NCI-H2227 treated with DMSO at 0.1 percent for 48 hours (cell line): ENCODE data around the gene RGS11.
"Not testable (repeated sequence)": the region's sequence is repeated elsewhere in the genome, so short reads cannot be mapped to it uniquely, and the experiment has no call there.

Experiments used
- DNase-seq: peaks from one replicate; lab custom pipeline; 2025; lab: John Stamatoyannopoulos, UW

RGS11 gene

GRCh38 chr16:280552-280951 lies 4.8 kb upstream of the RGS11 start, which contains the start of gene ARHGDIG:
Gene ARHGDIG, plus strand, starts transcription at chr16:280591. Its CDS starts 90 bp downstream, at chr16:280681.
- DNase-seq, result no peak

DNA sequence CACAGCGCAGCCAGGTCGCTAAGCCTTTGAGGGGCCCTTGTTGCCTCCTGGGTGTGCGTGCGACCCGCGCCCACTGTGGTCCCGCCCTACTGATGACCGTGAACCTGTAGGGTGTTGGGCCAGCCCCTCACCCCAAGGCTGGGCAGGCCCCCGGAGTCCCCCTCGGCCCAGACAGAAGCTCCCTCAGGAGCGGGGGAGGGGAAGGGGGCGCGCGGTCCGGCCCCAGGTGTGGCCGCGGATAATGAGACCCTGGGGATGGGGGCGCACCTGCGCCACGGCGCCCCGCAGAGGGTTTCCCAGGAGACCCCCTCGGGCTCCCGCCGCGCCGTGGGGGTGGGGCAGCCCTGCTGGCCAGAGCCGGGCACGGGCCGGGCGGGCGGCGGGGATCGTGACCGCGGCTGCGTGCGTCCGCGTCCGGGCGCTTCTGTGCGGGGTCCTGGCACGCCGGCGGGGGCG lies 4.3 kb upstream of the RGS11 start:
- DNase-seq, result no peak

DNA sequence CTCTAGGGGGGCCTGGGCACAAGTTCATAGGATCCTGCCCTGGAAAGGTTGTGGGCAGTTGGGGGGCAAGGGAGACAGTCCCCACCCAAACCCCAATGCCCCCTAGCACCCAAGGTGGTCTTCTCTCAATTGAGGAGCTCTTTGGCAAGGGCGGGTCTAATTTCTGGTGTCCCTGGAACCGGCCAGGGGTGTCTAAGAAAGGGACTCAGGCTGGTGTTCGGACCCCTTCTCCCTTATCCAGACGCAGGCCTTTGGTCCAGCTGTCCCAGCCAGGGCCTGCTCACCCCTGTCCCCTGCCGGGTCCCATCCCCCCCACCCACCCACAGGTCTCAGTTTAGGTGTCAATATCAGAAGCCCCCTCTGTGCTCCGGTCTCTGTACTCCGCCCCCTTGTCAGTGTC lies 3.8 kb upstream of the RGS11 start:
- DNase-seq, result no peak

DNA sequence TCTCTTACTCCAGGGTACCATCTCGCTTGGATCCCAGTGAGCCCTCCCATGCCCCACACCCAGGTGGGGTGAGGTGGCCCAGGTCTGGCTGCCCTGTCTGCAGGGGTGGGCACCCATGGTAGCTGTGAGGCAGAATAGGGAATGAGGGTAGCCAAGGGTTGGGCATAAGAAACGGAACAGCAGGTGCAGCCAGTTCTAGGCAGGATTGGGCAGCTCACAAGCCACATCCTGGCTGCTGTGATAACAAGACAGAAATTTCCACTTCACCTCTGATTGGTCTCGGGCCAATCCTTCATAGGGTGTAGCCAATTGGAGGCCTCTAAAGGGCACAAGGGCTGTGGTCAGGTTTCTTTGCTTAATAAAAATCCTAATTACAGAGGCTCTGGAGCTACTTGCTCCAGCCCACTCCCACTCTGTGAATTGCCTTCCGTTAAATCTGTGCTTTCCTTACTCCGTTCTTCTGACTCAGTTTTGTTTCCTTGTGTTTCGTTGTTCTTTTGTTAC lies 3.2 kb upstream of the RGS11 start:
- no peak for DNase-seq

GRCh38 chr16:276426-277077 lies 808 bp upstream of the RGS11 start:
- no peak for DNase-seq

DNA sequence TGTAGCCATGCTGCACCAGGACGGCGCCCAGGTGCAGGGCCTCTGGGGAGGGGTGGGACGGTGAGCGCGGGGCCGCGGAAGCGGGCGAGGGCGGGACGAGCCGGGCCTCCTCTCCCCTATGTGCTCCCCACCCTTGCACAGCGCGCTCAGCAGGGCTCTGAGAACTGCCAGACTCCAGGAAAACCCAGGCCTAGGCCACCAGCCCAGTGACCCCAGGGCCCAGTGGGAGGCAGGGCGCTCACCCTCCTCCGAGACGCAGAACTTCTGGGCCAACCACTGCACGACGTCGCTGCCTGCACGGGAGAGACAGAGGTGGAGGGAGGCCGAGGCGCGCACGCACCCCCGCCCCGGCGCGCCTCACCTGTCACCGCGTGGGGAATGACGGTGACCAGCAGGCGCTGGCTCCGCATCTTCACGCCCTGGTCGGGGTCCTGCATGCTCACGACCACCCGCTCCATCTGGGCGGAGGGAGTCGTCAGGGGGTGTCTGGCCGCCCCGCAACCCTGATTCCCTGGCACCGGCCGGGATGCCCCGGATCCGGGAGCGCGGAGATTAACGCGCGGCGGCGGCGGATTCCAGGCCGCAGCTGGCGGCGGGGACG lies 603 bp downstream of the RGS11 start:
- DNase-seq, result no peak

DNA sequence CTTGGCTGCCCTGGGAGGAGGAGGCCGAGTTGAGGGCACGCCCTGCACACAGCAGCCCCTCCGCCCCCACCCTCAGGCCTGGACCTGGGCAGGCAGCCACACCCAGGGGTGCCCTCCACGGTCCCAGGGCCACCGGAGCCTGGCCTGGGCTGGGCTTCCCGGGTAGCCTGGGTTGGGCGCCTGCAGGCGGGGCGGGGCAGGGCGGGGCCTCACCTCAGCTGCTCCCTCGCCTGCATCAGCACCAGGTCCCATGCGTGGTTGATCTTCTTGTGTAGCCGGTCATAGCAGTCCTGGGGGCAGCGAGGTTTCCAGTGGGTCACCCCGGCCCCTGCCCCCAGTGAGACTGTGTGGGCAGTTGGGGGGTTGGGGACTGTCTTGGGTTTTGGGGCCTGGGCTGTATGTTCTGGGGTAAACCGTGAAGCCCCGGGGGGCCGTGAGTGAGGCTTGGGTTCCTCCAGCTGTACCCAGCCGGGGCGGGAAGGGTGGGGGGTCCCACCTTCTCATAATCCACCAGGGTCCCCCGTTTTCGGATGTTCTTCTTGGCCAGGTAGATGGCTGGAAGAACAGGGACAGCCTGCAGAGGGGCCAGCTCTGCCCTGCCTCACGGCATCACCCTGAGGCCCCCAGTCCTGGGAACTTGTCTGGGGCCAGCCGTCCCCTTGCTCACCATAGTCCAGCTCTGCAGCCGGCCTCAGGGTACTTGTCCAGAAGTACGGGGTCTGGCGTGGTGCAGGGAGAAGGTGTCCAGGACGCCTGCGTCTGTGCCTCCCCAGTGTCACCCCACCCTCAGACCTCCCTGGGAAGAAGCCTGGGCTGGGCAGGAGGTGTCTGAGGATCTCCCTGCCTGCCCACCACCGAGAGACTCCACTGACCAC lies 2.0 kb downstream of the RGS11 start:
- DNase-seq, result no peak

DNA sequence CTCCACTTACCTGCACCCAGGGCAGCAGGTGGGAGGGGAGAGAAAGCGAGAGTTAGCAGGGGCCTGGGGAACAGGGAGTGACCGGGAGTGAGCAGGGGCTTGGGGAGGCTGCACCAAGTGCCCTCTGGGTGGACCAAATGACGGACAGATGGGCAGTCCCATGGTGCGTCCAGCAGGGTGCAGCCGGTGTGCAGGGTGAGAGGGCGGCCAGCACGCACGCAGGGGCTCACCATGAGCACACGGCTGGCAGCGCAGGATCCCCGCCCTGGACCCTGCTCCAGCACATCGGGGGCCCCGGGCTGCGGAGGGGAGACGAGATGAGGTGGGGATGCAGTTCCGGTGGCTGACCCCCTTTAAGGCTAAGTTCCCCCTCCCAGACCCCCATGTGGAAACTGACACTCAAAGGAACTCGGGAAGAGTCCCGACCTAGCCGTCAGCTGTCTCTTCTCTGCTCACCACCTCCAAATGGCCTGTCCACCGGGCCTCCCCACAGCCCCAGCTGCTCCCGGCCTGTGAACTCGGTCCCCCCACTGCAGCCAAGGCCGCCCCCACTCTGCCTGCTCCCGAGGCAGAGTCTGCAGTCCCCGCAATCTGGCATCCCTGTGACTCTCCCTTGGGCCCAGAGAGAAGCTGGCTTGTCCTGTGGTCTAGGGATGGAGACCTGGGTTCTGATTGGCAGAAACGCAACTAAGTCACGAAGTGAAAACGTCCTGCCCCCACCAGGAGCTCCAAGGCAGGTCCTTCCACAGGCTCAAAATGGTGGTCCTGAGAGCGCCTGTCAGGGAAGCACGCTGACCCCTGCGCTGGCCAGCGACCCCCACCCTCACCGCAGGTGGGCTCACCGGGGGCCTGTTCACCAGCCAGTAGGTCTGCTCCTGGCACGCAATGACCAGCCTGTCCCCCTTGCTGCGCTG lies 2.9 kb downstream of the RGS11 start:
- no peak for DNase-seq

DNA sequence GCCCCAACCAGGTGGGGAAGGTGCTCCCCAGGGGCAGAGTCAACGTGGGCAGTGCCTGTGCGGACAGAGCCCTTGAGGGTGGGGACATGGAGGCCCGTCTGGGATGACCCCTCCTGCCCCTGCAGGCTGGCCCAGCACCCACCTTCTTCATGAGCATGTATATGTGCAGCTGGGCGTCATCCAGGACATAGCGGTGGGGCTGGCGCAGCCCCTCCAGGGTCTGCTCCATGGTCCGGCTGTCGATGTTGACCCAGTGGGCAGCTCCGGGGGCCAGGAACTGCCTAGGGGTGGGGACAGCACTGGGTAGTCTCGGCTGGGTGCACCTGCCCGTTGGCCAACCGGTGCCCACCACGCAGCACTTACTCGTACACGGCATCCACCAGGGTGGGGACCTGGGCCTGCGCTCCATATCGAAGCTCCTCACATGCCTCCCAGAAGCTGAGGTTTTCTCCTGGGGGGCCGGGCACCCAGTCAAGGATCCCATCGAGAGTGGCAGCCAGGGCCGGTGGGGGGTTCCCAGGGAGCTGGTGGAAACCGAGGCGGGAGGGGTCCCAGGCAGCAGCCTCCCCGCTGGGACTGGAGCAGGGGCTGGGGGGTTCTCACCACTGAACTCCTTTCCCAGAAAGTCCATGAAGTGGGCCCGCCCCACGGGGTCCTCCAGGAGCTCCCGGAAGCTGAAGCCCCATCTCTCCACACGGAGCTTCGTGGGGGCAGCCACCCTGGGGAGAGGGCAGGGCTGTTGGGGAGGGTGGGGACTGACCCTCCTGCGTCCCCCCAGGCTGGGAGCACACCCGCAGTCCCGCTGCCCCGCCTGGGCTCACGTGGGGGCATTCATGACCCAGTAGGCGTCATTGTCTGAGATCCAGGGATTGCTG lies 5.1 kb downstream of the RGS11 start:
- no peak for DNase-seq

DNA sequence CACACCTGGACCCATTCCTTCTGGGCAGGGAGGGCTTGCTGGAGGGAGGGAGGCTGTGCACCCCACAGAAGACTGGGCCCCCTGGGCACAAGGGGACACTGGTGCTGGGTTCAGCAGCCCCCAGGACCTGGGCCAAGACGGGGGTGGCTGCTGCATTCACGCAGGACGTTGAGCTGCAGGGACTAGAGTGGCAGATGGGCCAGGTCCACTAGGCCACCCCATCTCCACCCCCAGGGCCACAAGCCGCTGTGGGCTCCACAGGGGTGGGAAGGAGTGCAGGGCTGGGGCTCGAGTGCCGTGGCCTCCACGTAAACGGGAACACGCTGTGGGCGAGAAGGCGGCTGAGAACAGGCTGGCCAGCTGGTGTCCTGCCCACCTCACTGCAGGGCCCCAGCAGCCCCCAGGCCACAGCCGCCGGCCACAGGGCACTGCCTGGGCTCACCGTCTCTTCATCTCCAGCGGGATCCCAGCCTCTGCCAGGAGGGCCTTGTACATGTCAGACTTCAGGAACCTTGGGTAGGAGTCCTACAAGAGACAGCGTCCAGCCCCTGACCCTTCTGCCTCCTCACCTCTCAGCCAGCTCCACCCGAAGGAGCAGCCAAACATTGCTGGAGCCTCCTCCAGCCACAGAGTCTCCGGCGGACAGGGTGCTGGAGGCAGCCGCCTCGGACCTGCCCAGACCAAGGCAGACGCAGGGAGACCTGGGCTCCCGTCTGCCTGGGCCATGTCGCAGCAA lies 6.5 kb downstream of the RGS11 start:
- no peak for DNase-seq

GRCh38 chr16:268141-269053 lies 7.3 kb downstream of the RGS11 start:
- DNase-seq, result no peak

GRCh38 chr16:267562-267961 lies 8.2 kb downstream of the RGS11 start:
- DNase-seq, result not testable (repeated sequence)

DNA sequence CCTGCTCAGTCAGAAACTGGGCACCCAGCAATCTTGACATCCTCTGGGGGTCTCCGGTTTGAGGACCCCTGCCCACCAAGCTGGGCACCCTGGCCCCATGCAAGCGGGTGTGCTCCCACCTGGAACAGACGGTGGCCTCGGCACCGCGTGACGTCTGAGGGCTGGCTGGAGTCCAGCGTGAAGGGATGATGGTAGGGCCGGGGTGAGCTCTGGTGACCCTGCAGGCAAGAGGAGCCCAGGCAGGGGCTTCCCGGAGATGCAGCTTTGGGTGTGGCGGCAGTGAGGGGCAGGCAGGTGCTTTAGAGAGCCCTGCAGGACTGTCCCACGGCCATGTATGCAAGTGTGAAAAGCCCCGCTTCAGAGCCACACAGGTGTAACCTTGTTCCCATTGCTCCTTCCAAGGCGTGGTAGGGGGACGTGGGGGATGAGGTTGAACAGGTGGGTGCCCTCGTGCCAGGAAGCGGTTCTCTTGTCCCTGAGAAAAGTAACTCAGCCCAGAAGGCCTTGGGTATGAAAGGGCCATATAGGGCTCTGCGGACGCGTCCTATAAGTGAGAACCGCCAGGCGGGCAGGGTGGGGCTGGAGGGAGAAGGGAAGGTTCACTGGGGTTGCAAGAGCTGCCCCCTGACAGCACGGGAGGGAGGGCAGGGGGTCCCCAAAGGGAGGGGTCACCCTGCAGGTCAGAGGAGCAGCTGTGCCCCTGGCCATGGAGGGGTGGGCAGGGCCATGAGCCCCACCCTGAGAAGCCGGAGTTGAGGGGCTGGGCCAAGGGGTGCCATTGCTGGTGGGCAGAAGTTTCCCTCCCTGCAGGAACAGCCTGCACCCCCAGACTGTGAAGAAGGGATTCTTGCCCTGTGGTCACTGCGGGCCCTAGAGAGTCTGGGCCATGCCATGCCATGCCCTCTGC lies 9.2 kb downstream of the RGS11 start:
- DNase-seq, result no peak

DNA sequence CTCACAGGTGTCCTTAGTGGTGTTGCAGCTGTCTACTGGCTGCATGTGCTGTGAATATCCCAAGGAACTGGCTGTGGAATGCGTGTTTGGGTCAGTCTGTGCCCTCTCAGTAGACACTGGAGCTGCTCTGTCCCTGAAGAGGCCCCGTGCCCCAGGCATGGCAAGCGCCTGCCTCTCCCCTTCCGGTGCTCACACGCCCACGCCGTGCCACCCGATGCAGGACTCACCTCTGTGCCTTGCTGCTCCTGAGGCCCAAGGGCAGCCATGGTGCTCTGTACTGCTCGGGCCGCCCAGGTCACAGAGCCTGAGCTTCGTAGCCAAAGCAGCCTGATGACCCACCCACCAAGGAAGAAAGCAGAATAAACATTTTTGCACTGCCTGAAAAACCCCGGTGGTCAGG lies 10.0 kb downstream of the RGS11 start:
- DNase-seq, result no peak

GRCh38 chr16:265002-265529 lies 10.7 kb downstream of the RGS11 start:
- no peak for DNase-seq

DNA sequence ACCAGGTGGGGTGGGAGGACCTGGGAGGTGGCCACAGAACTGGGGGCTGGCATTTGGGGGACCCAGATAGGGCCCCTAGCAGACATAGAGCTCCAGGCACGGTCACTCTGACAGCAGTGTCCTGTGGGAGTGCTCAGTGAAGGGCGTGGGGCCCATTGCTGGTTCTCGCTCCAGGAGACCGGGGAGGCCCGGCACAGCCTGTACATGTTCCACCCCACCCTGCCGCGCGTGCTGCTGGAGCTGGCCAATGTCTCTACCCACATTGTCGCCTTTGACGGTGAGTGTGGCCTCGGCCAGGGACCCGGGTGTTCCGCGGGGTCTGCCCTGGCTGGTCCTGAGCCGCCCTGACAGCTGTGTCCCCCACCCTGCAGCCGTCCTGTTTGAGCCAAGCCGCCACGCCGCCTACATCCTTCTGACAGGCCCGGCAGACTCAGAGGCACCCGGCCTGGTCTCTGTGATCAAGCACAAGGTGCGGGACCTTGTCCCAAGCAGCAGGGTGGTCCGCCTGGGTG lies 11.2 kb downstream of the RGS11 start:
- DNase-seq, result no peak

DNA sequence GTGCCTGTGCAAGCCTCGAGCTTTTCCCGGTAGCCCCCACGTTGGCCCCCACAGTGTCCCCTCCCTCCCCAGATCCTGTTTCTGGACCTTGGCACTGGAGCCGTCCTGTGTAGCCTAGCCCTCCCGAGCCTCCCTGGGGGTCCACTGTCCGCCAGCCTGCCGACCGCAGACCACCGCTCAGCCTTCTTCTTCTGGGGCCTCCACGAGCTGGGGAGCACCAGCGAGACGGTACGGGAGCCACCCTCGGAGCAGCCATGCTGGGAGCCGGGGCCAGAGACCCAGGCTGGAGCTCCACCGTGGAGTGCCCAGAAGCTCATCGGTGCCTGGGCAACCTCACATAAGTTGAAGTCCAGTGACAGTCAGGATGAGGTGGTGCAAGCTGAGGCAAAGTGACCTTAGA lies 11.8 kb downstream of the RGS11 start:
- no peak for DNase-seq
